SK-N-SH (cell line): ENCODE results near the gene APOBR. TPM values are rescaled to one million over a fixed set of nuclear protein-coding genes. Genes with fewer than 3 reads are reported as not detected.

Experiments used
- CTCF ChIA-PET: fragments of 300-600, 350-600 bp; formaldehyde crosslinking; extraction: SDS; loops from one replicate; lab custom pipeline; 2021; lab: Yijun Ruan, JAX
- POLR2A ChIA-PET: fragments of 350-600 bp; sonication (Branson Sonifier 250); formaldehyde crosslinking; extraction: SDS; loops from one replicate; lab custom pipeline; 2020; ENCODE audit warnings: antibody characterized with exemption, inconsistent platforms; lab: Yijun Ruan, JAX
- DNase-seq: peaks from one replicate; pipeline ENCODE4 v3.0.0; 2012
- H2AFZ ChIP-seq: fragments of 200-600 bp; sonication (generic); 2 replicates; pipeline ENCODE4 v1.8.1; 2016; ENCODE audit warnings: antibody characterized with exemption, mild to moderate bottlenecking, low read depth
- H3F3A ChIP-seq: fragments of 200-600 bp; sonication (generic); replicated peaks from 2 replicates; pipeline ENCODE3; 2016; ENCODE audit warnings: antibody characterized with exemption, mild to moderate bottlenecking; ENCODE audit not compliant: insufficient read depth
- H3K27ac ChIP-seq, 2 experiments: fragments of 200-500 bp in 1 of 2; fragments of 200-600 bp in 1 of 2; sonication (Bioruptor generic) in 1 of 2; sonication (generic), shearing (Covaris generic) in 1 of 2; 2 replicates each; pipeline versions ENCODE4 v1.5.1 to v1.6.1; 2014 to 2016; ENCODE audit warnings: low read depth in 2 of 2, inconsistent platforms in 1 of 2, low read length in 1 of 2, mild to moderate bottlenecking in 1 of 2, mixed read lengths in 1 of 2
- H3K27me3 ChIP-seq: fragments of 200-600 bp; sonication (generic), shearing (Covaris generic); 2 replicates; pipeline ENCODE4 v1.6.1; 2016; ENCODE audit warnings: mixed run types; ENCODE audit not compliant: insufficient read depth
- H3K36me3 ChIP-seq, 2 experiments: fragments of 200-500 bp in 1 of 2; fragments of 200-600 bp in 1 of 2; sonication (Bioruptor generic) in 1 of 2; sonication (generic) in 1 of 2; replicated peaks in 1 of 2; 2 replicates each; pipeline versions ENCODE3 to v1.5.1; 2014 to 2016; ENCODE audit warnings: low read length in 1 of 2, mild to moderate bottlenecking in 1 of 2; ENCODE audit not compliant: insufficient read depth in 2 of 2, control insufficient read depth in 1 of 2
- H3K4me1 ChIP-seq, 2 experiments: fragments of 200-500 bp in 1 of 2; fragments of 200-600 bp in 1 of 2; sonication (Bioruptor generic) in 1 of 2; sonication (generic), shearing (Covaris generic) in 1 of 2; 2 replicates each; pipeline versions ENCODE4 v1.5.1 to v1.6.1; 2014 to 2016; ENCODE audit warnings: low read depth in 1 of 2, low read length in 1 of 2, mixed run types in 1 of 2; ENCODE audit not compliant: insufficient read depth in 2 of 2, control insufficient read depth in 1 of 2
- H3K4me2 ChIP-seq: fragments of 200-600 bp; sonication (generic), shearing (Covaris generic); 2 replicates; pipeline ENCODE4 v1.6.1; 2017; ENCODE audit warnings: mixed run types
- H3K4me3 ChIP-seq, 2 experiments: fragments of 200-500 bp in 1 of 2; fragments of 200-600 bp in 1 of 2; sonication (Bioruptor generic) in 1 of 2; sonication (generic), shearing (Covaris generic) in 1 of 2; 2 replicates each; pipeline versions ENCODE4 v1.5.1 to v1.8.1; 2014 to 2016; ENCODE audit warnings: low read depth in 2 of 2, inconsistent platforms in 1 of 2, low read length in 1 of 2, mild to moderate bottlenecking in 1 of 2, mixed read lengths in 1 of 2, moderate library complexity in 1 of 2
- H3K79me2 ChIP-seq: fragments of 200-600 bp; sonication (generic); 2 replicates; pipeline ENCODE4 v1.8.1; 2017; ENCODE audit warnings: mild to moderate bottlenecking; ENCODE audit not compliant: insufficient read depth
- H3K9ac ChIP-seq: fragments of 200-600 bp; sonication (generic); 2 replicates; pipeline ENCODE4 v1.6.1; 2017; ENCODE audit warnings: mixed run types
- H3K9me2 ChIP-seq: fragments of 200-600 bp; sonication (generic); 2 replicates; pipeline ENCODE4 v1.6.1; 2017; ENCODE audit warnings: mixed run types
- H3K9me3 ChIP-seq: fragments of 200-600 bp; sonication (generic); 2 replicates; pipeline ENCODE4 v1.6.1; 2017; ENCODE audit warnings: mixed run types, mild to moderate bottlenecking, moderate library complexity
- H4K20me1 ChIP-seq: fragments of 200-600 bp; sonication (generic); 2 replicates; pipeline ENCODE4 v1.6.1; 2017; ENCODE audit warnings: mild to moderate bottlenecking, mixed run types; ENCODE audit not compliant: insufficient read depth
- CHD2 ChIP-seq: fragments of 150-350 bp; IDR thresholded peaks from 2 replicates; pipeline ENCODE4 v1.6.1; 2018; ENCODE audit warnings: low read length; ENCODE audit not compliant: partially characterized antibody
- CTCF ChIP-seq: fragments of 200-600 bp; sonication (generic); IDR thresholded peaks from 2 replicates; pipeline ENCODE4 v1.6.1; 2017; ENCODE audit warnings: antibody characterized with exemption, mild to moderate bottlenecking, moderate library complexity
- EP300 ChIP-seq, 2 experiments: IDR thresholded peaks; 2 replicates each; pipeline versions ENCODE4 v1.4.0 to v1.6.1; 2012; ENCODE audit warnings: borderline replicate concordance in 1 of 2, low read depth in 1 of 2, low read length in 1 of 2
- EZH2phosphoT487 ChIP-seq: fragments of 200-600 bp; sonication (generic); IDR thresholded peaks from 2 replicates; pipeline ENCODE4 v1.6.1; 2017; ENCODE audit warnings: low read depth, mixed run types, mild to moderate bottlenecking, antibody characterized with exemption, moderate library complexity, borderline replicate concordance
- FOXJ3 ChIP-seq: sonication (generic); formaldehyde crosslinking; IDR thresholded peaks from 2 replicates; pipeline ENCODE4 v1.5.1; 2020; ENCODE audit warnings: mild to moderate bottlenecking, missing genetic modification reagents
- FOXM1 ChIP-seq: IDR thresholded peaks from 2 replicates; pipeline ENCODE4 v1.4.0; 2012; ENCODE audit warnings: low read depth, mild to moderate bottlenecking
- GATA2 ChIP-seq: sonication (generic); formaldehyde crosslinking; IDR thresholded peaks from 2 replicates; pipeline ENCODE4 v1.5.0; 2020; ENCODE audit warnings: mild to moderate bottlenecking, missing genetic modification reagents
- JUND ChIP-seq: IDR thresholded peaks from 2 replicates; pipeline ENCODE4 v1.4.0; 2012
- MXI1 ChIP-seq: IDR thresholded peaks from 2 replicates; pipeline ENCODE4 v1.6.1; 2012; ENCODE audit warnings: mild to moderate bottlenecking, low read depth, low read length, improper control_type of control experiment
- POLR2AphosphoS5 ChIP-seq: IDR thresholded peaks from 2 replicates; pipeline ENCODE4 v1.6.1; 2012; ENCODE audit warnings: low read depth, low read length
- RAD21 ChIP-seq: IDR thresholded peaks from 2 replicates; pipeline ENCODE4 v1.6.1; 2012; ENCODE audit warnings: mild to moderate bottlenecking, low read length
- RCOR1 ChIP-seq: fragments of 150-350 bp; IDR thresholded peaks from 2 replicates; pipeline ENCODE4 v1.6.1; 2017; ENCODE audit warnings: antibody characterized with exemption, low read length
- REST ChIP-seq: IDR thresholded peaks from 2 replicates; pipeline ENCODE4 v1.6.1; 2012; ENCODE audit warnings: mild to moderate bottlenecking, low read depth, low read length, moderate library complexity
- SMC3 ChIP-seq: IDR thresholded peaks from 2 replicates; pipeline ENCODE4 v1.6.1; 2012; ENCODE audit warnings: low read depth, low read length, improper control_type of control experiment
- TCF12 ChIP-seq: IDR thresholded peaks from 2 replicates; pipeline ENCODE4 v1.4.0; 2012
- USF1 ChIP-seq: IDR thresholded peaks from 2 replicates; pipeline ENCODE4 v1.4.0; 2012; ENCODE audit warnings: low read depth, borderline replicate concordance
- WGBS: methylation state at CpG from one replicate; pipeline ENCODE4 v1.1.6; 2017; ENCODE audit warnings: low lambda C conversion rate; 5-methylcytosine and 5-hydroxymethylcytosine counted together
- polyA plus RNA-seq, 3 experiments: library from polyadenylated mRNA; depleted of rRNA; stranded (reverse); fragments of >200 nt; gene quantifications; 2 replicates each; pipeline ENCODE4 v1.2.3, GENCODE V29; 2012

The APOBR gene
- polyA plus RNA-seq, 1 of the 3 experiments (the other 2 are of a cell fraction) = not detected

- H3K9me3 ChIP-seq = no peaks in the 10 kb centered on the region
- H3F3A ChIP-seq = no peaks in the 10 kb centered on the region
- DNase-seq = peak; percentile 68
- TF ChIP-seq JUND = no peak
- peak; percentile 25 for TF ChIP-seq RAD21
- TF ChIP-seq CTCF = peak; percentile 43
- peak overlapping the region; percentile 97 for H3K9ac ChIP-seq
- H3K36me3 ChIP-seq = no peaks in the 10 kb centered on the region
- no peaks in the 10 kb centered on the region for H3K27me3 ChIP-seq
- no peaks in the 10 kb centered on the region for H4K20me1 ChIP-seq
- H3K4me2 ChIP-seq = peak overlapping the region; percentile 97
- no peaks in the 10 kb centered on the region for H3K9me2 ChIP-seq
- H3K27ac ChIP-seq = peak overlapping the region; percentile 51 to 97; a peak in 2 of 4 replicates
- H3K4me3 ChIP-seq = peak overlapping the region; percentile 82 to 100
- CTCF ChIA-PET = interaction anchor here (0.9 to 1.2 kb wide), 4 partner anchors 16 to 372 kb away, joined by 3 to 5 read pairs (median 3); no protein-coding TSS in a partner anchor
- peak overlapping the region; percentile 100 for H2AFZ ChIP-seq
- 1% methylated on average over 24 of the region's 42 CpGs for WGBS
- POLR2A ChIA-PET = interaction anchor here (0.6 to 1.4 kb wide), 6 partner anchors 11 to 237 kb away, joined by 3 to 5 read pairs (median 4); no protein-coding TSS in a partner anchor
- no peaks in the 10 kb centered on the region; a peak in 1 of 4 replicates for H3K4me1 ChIP-seq
- H3K79me2 ChIP-seq = peaks cover 7% of the 10 kb centered on the region; the same call in 1 of the 2 replicates
Measured at GRCh38 chr16:28491230-28491969, 3.0 kb upstream of the APOBR start.

GRCh38 chr16:28491970-28492474 is 2.4 kb upstream of the APOBR start, which contains the start of gene CLN3:
Gene CLN3 (minus strand): TSS chr16:28492074. CDS start chr16:28491759, 315 bp downstream.
- no peaks in the 10 kb centered on the region for H3K9me3 ChIP-seq
- H3K4me1 ChIP-seq = no peaks in the 10 kb centered on the region; a peak in 1 of 4 replicates
- H3K79me2 ChIP-seq = peaks cover 7% of the 10 kb centered on the region; the same call in 1 of the 2 replicates
- peak; percentile 93 for DNase-seq
- H3K9ac ChIP-seq = peak within 1 kb of the TSS; percentile 97
- H3F3A ChIP-seq = no peaks in the 10 kb centered on the region
- H3K27me3 ChIP-seq = no peaks in the 10 kb centered on the region
- H3K36me3 ChIP-seq = no peaks in the 10 kb centered on the region
- no peaks in the 10 kb centered on the region for H3K9me2 ChIP-seq
- peak within 1 kb of the TSS; percentile 95 to 97 for H3K27ac ChIP-seq
- no peaks in the 10 kb centered on the region for H4K20me1 ChIP-seq
- under 1% methylated on average over 17 of the region's 21 CpGs for WGBS
- peak within 1 kb of the TSS; percentile 97 for H3K4me2 ChIP-seq
- H2AFZ ChIP-seq = peak within 1 kb of the TSS; percentile 100
- ChIA-PET CTCF (interaction anchor here (0.9 to 1.2 kb wide), 4 partner anchors 17 to 371 kb away, joined by 3 to 5 read pairs (median 3); no protein-coding TSS in a partner anchor), POLR2A (interaction anchor here (0.6 to 1.4 kb wide), 6 partner anchors 11 to 237 kb away, joined by 3 to 5 read pairs (median 4); no protein-coding TSS in a partner anchor)
- H3K4me3 ChIP-seq = peak within 1 kb of the TSS; percentile 82 to 100
- TF ChIP-seq RAD21 (no peak), EZH2phosphoT487 (no peak), EP300 (IDR thresholded peaks at IDR 0.05; ENCODE audit: borderline replicate concordance in 1 of 2, low read depth in 1 of 2, low read length in 1 of 2) (no peak), SMC3 (no peak), USF1 (peak; percentile 99), MXI1 (peak; percentile 74), TCF12 (no peak), RCOR1 (no peak), JUND (no peak), REST (no peak), FOXM1 (no peak), CTCF (no peak), CHD2 (no peak), GATA2 (no peak), FOXJ3 (no peak), POLR2AphosphoS5 (peak; percentile 47; the same call in 1 of the 2 replicates)
